Suprapubic skin (tissue), 3 donors: ENCODE measurements around the gene SLC37A2.

ENCODE experiments used
- CTCF ChIP-seq, 2 donors: fragments of 200-600 bp in 1 of 2; fragments of 450-650 bp in 1 of 2; sonication (generic) in 1 of 2; IDR thresholded peaks; one replicate each; pipeline ENCODE4 v1.5.1; 2016 to 2019; ENCODE audit warnings: antibody characterized with exemption in 2 of 2, mild to moderate bottlenecking in 1 of 2, moderate library complexity in 1 of 2
- EP300 ChIP-seq: sonication (generic); formaldehyde crosslinking; IDR thresholded peaks from one replicate; pipeline ENCODE4 v1.6.1; 2017; ENCODE audit warnings: antibody characterized with exemption
- POLR2A ChIP-seq, 2 donors: fragments of 450-650 bp; IDR thresholded peaks; one replicate each; pipeline ENCODE4 v1.6.1; 2017; ENCODE audit warnings: antibody characterized with exemption in 2 of 2, mild to moderate bottlenecking in 2 of 2, moderate library complexity in 2 of 2

- TF ChIP-seq CTCF (IDR thresholded peaks at IDR 0.05), result no peak
- TF ChIP-seq EP300, result no peak
- TF ChIP-seq POLR2A (IDR thresholded peaks at IDR 0.05), result no peak
Measured at GRCh38 chr11:125100136-125100535, 37.0 kb downstream of the SLC37A2 start.
